Activated CD4-positive, alpha-beta T cell treated with anti-CD3 and anti-CD28 coated beads, Interleukin-2, amount 10 ng/mL, durations not matched to agents 7 days and 5 days (primary cell): Measurements from ENCODE around the gene GPRC5A. TPM values are rescaled to one million over a fixed set of nuclear protein-coding genes. Genes with fewer than 3 reads are reported as not detected.

Experiments
- CTCF ChIA-PET: fragments of 350-600 bp; sonication (Branson Sonifier 250); formaldehyde crosslinking; loops from one replicate; lab custom pipeline; 2021; ENCODE audit warnings: antibody characterized with exemption; lab: Charles Lee
- POLR2A ChIA-PET: fragments of 350-600 bp; sonication (Branson Sonifier 250); formaldehyde crosslinking; loops from one replicate; lab custom pipeline; 2021; ENCODE audit warnings: antibody characterized with exemption; lab: Charles Lee
- DNase-seq: peaks from one replicate; pipeline ENCODE4 v3.0.0-alpha.2; 2020
- H3K27ac Mint-ChIP-seq: one replicate; pipeline ENCODE4 v1.8.0; 2021; ENCODE audit warnings: mild to moderate bottlenecking, moderate library complexity, mixed read lengths
- H3K27me3 Mint-ChIP-seq: one replicate; pipeline ENCODE4 v1.8.0; 2021; ENCODE audit warnings: mixed read lengths
- H3K36me3 Mint-ChIP-seq: one replicate; pipeline ENCODE4 v1.8.0; 2021; ENCODE audit warnings: low read depth, mixed read lengths
- H3K4me1 Mint-ChIP-seq: one replicate; pipeline ENCODE4 v1.8.0; 2021; ENCODE audit warnings: mixed read lengths
- H3K4me3 Mint-ChIP-seq: one replicate; pipeline ENCODE4 v1.8.0; 2021; ENCODE audit warnings: mild to moderate bottlenecking, moderate library complexity, mixed read lengths
- H3K9me3 Mint-ChIP-seq: one replicate; pipeline ENCODE4 v1.8.0; 2021; ENCODE audit warnings: mixed read lengths
- total RNA-seq, 2 experiments: library from RNA; stranded (reverse); gene quantifications; one replicate each; pipeline ENCODE4 v1.2.3, GENCODE V29; 2021

Gene GPRC5A
- total RNA-seq, 2 experiments from 2014 or later = 0.08 to 0.15 TPM

DNA sequence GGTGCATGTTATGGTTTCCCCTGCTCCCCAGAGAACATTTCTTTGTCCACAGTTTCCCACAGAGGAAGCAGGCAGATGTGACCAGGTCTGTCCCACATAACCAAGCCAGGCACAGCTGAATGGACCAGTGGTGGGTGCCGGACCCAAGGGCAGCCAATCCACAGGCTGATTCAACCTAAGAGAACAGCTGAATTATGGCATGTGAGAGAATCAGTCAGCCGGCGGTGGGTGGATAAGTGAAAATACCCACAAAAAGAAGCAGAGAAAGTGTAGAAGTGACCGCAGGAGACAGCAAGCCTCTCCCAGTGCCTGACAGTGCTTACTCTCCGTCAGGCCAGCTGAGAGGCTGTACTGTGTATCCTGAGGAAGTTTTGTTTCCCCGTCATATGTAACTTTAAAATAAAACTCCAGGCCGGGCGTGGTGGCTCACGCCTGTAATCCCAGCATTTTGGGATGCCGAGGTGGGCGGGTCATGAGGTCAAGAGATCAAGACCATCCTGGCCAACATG, 45.7 kb downstream of the GPRC5A start:
- CTCF ChIA-PET = no interaction called here
- Mint-ChIP-seq H3K9me3 (no peaks in the 10 kb centered on the region), H3K27ac (no peak overlapping the region), H3K36me3 (no peaks in the 10 kb centered on the region), H3K27me3 (peaks cover 2% of the 10 kb centered on the region), H3K4me3 (no peak overlapping the region), H3K4me1 (no peaks in the 10 kb centered on the region)
- no peak for DNase-seq
- POLR2A ChIA-PET = no interaction called here

DNA sequence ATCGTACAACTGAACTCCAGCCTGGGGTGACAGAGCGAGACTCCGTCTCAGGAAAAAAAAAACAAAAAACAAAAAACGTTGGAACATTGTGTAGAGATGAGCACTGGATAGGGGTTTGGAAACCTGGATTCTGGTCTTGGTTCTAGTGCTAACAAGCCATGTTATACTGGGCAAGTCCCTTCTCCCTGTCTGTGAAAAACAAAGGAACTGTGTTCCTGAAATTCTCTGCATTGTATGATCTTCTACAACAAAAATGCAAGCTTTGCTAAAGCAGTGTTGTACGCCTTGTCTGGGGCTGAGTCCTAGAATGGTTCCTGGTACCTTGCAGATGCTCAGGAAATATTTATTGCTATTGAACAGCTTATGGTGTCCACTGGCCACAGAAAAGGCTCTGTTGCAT, 47.2 kb downstream of the GPRC5A start:
- ChIA-PET POLR2A (no interaction called here), CTCF (interaction anchor here (1.3 kb wide), 1 partner anchor 11 kb away, joined by 6 read pairs; no protein-coding TSS in a partner anchor)
- Mint-ChIP-seq H3K4me1 (no peaks in the 10 kb centered on the region), H3K9me3 (no peaks in the 10 kb centered on the region), H3K27ac (no peak overlapping the region), H3K27me3 (peaks cover 2% of the 10 kb centered on the region), H3K4me3 (no peak overlapping the region), H3K36me3 (no peaks in the 10 kb centered on the region)
- DNase-seq = no peak

DNA sequence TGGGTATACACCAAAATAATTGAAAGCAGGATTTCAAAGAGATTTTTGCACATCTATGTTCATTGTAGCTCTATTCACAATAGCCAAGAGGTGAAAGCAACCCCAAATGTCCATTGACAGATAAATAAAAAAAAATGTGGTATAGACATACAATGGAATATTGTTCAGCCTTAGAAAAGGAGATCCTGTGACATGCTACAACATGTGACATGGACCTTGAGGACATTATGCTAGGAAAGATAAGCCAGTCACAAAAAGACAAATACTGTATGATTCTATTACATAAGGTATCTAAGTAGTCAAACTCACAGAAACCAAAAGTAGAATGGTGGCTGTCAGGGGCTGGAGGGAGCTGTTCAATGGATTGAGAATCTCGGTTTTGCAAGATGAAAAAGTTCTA, 48.5 kb downstream of the GPRC5A start:
- no peak for DNase-seq
- POLR2A ChIA-PET = no interaction called here
- Mint-ChIP-seq H3K9me3 (no peaks in the 10 kb centered on the region), H3K36me3 (no peaks in the 10 kb centered on the region), H3K4me1 (no peaks in the 10 kb centered on the region), H3K4me3 (no peak overlapping the region), H3K27me3 (no peaks in the 10 kb centered on the region), H3K27ac (no peak overlapping the region)
- CTCF ChIA-PET = interaction anchor here (0.6 kb wide), 1 partner anchor 13 kb away, joined by 3 read pairs; no protein-coding TSS in a partner anchor

DNA sequence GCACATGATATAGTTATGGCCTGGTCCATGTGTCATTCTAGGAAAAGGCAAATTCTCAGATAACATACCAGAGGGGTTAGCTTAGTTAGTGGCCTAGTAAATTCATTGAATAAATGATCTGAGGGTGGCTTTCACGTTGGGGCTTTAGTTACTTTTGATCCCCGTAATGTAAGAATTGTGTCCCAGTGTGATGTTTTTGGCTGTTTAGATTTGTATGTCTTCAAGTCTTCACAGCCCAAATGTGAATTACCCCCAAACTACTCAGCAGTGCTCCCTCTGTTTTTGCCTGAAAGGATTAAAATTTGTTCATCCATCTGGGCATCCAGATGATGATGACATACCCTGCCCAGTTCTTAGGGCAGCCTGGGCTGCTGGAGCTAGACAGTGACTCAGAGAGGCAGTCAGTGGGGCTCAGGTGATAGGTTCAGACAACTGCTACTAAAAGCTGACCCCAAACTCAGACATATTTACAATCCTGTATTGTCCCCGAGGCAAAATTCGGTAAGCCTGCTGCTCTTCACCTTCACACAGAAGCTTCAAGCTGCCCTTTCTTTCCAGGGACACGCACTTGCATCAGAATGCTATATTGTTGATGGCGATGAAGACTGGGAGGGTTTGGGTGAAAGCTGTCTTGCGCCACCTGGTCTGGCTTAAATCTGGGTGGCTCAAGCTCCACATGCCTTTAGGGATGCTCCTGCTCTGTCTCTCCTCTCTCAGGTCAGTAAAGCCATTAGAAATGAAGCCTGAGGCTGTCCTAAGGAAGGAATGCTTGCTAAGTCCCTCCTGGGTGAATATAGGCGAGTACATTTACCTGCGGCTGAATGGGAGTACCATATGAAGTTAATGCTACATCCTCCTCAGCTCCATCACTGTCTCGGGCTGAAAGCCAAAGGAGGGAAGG, 50.3 kb downstream of the GPRC5A start:
- POLR2A ChIA-PET = no interaction called here
- DNase-seq = no peak
- Mint-ChIP-seq H3K27me3 (no peaks in the 10 kb centered on the region), H3K9me3 (no peaks in the 10 kb centered on the region), H3K27ac (no peak overlapping the region), H3K4me3 (no peak overlapping the region), H3K4me1 (no peaks in the 10 kb centered on the region), H3K36me3 (no peaks in the 10 kb centered on the region)
- CTCF ChIA-PET = interaction anchor here (0.8 kb wide), 1 partner anchor 25 kb away, joined by 3 read pairs; no protein-coding TSS in a partner anchor

DNA sequence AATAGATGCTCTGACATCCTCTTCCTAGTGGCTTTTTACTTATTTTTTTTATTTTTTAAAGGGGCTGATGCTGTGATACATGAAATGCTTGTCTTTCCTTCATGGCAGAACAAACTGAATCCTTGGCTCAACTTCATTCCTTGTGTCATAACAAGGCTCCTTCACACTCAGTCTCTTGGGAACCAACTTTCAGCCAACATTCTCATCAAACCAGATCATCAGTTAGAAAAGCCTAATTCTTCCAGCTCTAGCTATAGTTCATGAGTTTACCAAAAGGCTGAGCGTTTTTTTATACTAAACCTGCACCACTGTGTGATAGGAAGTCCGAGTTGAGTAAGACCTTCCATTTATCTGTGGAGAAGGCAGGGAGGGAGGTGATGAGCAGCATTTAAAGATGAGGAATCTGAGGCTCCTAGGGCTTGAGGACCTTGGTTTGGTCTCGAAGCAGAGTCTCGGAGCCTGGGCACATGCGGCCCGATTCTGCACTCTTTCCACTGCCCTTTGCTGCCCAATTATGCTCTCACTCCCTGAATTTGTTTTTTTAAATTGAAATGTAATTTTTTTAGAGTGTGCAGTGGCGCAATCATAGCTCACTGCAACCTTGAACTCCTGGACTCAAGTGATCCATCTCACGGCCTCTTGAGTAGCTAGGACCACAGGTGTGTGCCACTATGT, 52.4 kb downstream of the GPRC5A start:
- no peaks in the 10 kb centered on the region for H3K4me1 Mint-ChIP-seq
- no peak overlapping the region for H3K27ac Mint-ChIP-seq
- H3K9me3 Mint-ChIP-seq = no peaks in the 10 kb centered on the region
- no peak for DNase-seq
- no peaks in the 10 kb centered on the region for H3K36me3 Mint-ChIP-seq
- CTCF ChIA-PET = no interaction called here
- H3K4me3 Mint-ChIP-seq = no peak overlapping the region
- H3K27me3 Mint-ChIP-seq = no peaks in the 10 kb centered on the region
- POLR2A ChIA-PET = no interaction called here

DNA sequence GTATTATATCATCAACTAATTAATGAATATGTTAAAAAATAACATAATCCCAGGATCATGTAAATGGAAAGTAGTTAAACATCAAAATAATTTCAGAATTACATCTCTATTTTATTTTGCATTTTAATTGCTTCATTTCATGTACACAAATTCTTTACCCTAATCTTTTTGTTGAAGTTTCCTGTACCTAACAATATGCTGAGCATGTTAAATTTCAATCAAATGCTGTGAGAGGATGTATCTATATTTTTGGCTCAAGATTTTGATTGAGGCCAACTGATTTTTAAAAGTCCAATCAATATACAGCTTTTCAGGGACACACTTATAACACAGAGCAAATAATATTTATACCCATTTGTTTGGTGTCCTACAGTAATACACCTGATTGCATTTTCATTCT, 54.2 kb downstream of the GPRC5A start:
- ChIA-PET CTCF (no interaction called here), POLR2A (no interaction called here)
- Mint-ChIP-seq H3K27ac (no peak overlapping the region), H3K36me3 (no peaks in the 10 kb centered on the region), H3K4me1 (no peaks in the 10 kb centered on the region), H3K4me3 (no peak overlapping the region), H3K9me3 (no peaks in the 10 kb centered on the region), H3K27me3 (no peaks in the 10 kb centered on the region)
- no peak for DNase-seq

DNA sequence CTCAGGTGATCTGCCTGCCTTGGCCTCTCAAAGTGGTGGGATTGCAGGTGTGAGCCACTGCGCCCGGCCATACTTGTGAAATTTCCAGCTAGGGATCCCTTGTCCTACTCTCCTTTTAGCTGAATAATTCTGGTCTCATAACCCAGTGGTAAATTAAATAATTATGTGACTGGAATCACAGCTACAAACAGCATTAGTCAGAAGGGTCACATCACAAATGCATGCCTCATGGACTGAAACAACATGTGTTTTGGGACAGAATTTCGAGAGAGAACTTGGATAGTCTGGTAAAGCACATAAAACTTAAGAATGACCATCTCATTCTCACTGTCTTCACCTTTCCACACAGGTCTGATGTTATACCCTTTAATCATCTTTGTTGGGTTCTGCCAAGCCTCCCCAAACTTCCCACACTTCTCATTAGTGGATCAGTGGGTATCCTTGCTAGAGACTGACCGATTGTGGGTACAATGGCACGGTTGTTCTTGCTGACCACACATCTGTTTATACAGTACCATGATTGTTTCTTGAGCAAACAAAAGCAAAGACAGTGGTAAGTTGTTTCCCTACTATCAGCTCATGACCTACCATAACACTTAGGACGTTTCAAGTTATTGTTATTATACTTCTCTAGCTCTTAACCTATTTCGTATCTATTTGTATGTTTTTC, 55.5 kb downstream of the GPRC5A start:
- Mint-ChIP-seq H3K27ac (no peak overlapping the region), H3K27me3 (no peaks in the 10 kb centered on the region), H3K4me3 (no peak overlapping the region), H3K36me3 (no peaks in the 10 kb centered on the region), H3K4me1 (no peaks in the 10 kb centered on the region), H3K9me3 (no peaks in the 10 kb centered on the region)
- POLR2A ChIA-PET = interaction anchor here (0.7 kb wide), 1 partner anchor 289 kb away, joined by 7 read pairs; no protein-coding TSS in a partner anchor
- no peak for DNase-seq
- CTCF ChIA-PET = interaction anchor here (1.0 to 1.7 kb wide), 2 partner anchors 20 to 27 kb away, joined by 3 read pairs; no protein-coding TSS in a partner anchor

DNA sequence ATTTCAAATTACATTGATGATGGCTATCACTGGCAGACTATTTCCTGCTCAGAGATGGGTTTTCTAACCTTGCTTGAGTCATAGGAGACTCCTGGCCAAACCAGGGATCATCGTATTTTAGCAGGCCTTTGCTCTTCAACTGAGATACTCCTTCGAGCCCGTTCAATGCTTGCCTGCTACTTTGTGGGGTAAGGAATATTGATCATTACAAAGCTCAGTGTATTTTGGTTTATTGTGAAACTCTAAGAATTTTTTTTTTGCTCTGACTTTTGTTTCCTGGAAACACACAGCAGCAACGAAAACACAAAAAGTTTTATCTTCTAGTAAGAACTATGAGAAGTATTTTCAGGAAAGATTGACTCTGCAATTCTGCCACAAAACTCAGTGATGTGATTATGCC, 56.5 kb downstream of the GPRC5A start:
- POLR2A ChIA-PET = interaction anchor here (0.7 kb wide), 1 partner anchor 56 kb away, joined by 4 read pairs; no protein-coding TSS in a partner anchor
- Mint-ChIP-seq H3K36me3 (no peaks in the 10 kb centered on the region), H3K4me3 (no peak overlapping the region), H3K4me1 (no peaks in the 10 kb centered on the region), H3K9me3 (no peaks in the 10 kb centered on the region), H3K27ac (no peak overlapping the region), H3K27me3 (no peaks in the 10 kb centered on the region)
- CTCF ChIA-PET = interaction anchor here (1.0 to 1.7 kb wide), 2 partner anchors 21 to 26 kb away, joined by 3 read pairs; no protein-coding TSS in a partner anchor
- DNase-seq = no peak

DNA sequence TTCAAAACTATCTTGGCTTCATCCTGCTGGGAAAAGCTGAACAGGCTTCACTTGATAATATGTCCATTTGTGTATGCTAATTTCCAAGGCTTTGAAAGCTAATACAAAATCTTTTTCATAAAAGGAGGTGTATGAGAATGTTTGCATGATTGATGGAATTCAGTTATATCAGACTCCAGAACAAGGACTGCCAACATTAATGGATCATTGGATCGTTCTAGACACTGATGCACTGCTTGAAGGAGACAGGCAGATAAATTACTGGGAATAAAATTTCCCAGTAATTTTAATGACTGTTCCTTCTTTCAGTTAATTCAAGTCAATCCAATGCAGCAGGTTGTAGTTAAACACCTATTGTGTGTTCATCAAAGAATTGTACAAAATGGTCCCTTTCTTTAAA, 60.1 kb downstream of the GPRC5A start:
- Mint-ChIP-seq H3K4me1 (no peaks in the 10 kb centered on the region), H3K27ac (no peak overlapping the region), H3K4me3 (no peak overlapping the region), H3K27me3 (no peaks in the 10 kb centered on the region), H3K9me3 (no peaks in the 10 kb centered on the region), H3K36me3 (no peaks in the 10 kb centered on the region)
- DNase-seq = no peak
- ChIA-PET POLR2A (no interaction called here), CTCF (interaction anchor here (1.0 to 1.2 kb wide), 2 partner anchors 13 to 29 kb away, joined by 3 read pairs; no protein-coding TSS in a partner anchor)

DNA sequence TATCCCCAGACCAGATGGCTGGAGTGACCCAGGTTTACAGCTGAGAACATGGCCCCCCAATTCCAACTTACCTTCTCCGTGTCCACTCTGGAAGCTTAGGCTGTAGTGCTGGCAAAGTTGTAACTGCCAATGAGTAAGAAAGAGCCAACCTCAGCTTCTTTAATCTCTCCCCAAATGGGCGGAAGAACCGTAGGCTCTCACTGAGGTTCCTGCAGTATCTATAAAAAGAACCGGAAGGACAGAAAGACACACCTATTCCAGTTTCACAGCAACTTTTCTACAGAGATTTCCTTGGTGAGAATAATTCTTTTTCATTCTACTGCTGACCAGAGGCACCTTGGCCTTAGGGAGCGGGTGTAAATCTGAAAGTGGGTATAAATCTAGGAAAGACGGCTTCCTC, 60.7 kb downstream of the GPRC5A start, which contains the start of gene GPRC5D:
Gene GPRC5D, minus strand, starts transcription at position 135 of the 400 bp plus-strand sequence. CDS start 1,786 bp downstream, outside the sequence.
- H3K4me1 Mint-ChIP-seq = no peaks in the 10 kb centered on the region
- ChIA-PET CTCF (interaction anchor here (0.7 to 1.2 kb wide), 3 partner anchors 12 to 133 kb away, joined by 3 read pairs; no protein-coding TSS in a partner anchor), POLR2A (no interaction called here)
- H3K9me3 Mint-ChIP-seq = no peaks in the 10 kb centered on the region
- no peak for DNase-seq
- H3K27ac Mint-ChIP-seq = no peak within 1 kb of the TSS
- H3K27me3 Mint-ChIP-seq = no peaks in the 10 kb centered on the region
- H3K4me3 Mint-ChIP-seq = no peak within 1 kb of the TSS
- H3K36me3 Mint-ChIP-seq = no peaks in the 10 kb centered on the region

DNA sequence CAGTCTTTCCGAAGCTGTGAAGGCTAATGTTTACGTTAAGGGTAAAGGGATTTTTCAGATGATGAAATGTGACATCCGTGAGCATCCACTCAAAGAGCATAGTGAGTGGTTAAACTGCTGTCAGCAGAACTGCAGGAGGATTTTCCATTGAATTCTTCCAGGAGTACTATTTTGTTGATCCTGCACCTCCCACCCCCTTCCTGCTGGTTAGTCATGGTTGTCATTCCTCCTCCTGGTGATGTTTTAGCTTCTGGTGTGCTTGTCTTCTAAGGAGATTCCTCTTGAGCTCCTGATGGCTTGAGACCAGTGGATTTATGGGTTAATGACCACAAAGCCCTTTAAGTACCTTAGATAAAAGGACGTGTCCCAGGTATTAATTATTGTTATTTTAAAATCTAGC, 63.0 kb downstream of the GPRC5A start:
- Mint-ChIP-seq H3K9me3 (no peaks in the 10 kb centered on the region), H3K27me3 (no peaks in the 10 kb centered on the region), H3K36me3 (no peaks in the 10 kb centered on the region), H3K4me1 (no peaks in the 10 kb centered on the region), H3K4me3 (no peak overlapping the region), H3K27ac (no peak overlapping the region)
- CTCF ChIA-PET = interaction anchor here (1.1 to 1.3 kb wide), 2 partner anchors 22 to 218 kb away, joined by 3 read pairs; no protein-coding TSS in a partner anchor
- no peak for DNase-seq
- POLR2A ChIA-PET = no interaction called here
